Middle frontal gyrus (tissue), 1 donor: ENCODE data around the gene ANKRD39.
"Not testable (repeated sequence)": the region's sequence is repeated elsewhere in the genome, so short reads cannot be mapped to it uniquely, and the experiment has no call there.

ENCODE experiments used
- DNase-seq: peaks from one replicate; pipeline ENCODE4 v3.0.0-alpha.2; 2015; ENCODE audit warnings: low spot score; ENCODE audit errors: extremely low spot score

Gene ANKRD39

GRCh38 chr2:96872591-96873349 is 15.0 kb upstream of the ANKRD39 start:
- DNase-seq = no peak

GRCh38 chr2:96870626-96871255 is 12.9 kb upstream of the ANKRD39 start:
- no peak for DNase-seq

GRCh38 chr2:96869822-96870625 is 12.2 kb upstream of the ANKRD39 start, which contains the start of gene SEMA4C:
TSS of gene SEMA4C (minus strand) at chr2:96870080. CDS start at chr2:96867886, 2,194 bp downstream.
- DNase-seq = no peak

- no peak for DNase-seq
These were observed 11.5 kb upstream of the ANKRD39 start for GRCh38 chr2:96869281-96869821.

GRCh38 chr2:96868555-96869280 is 10.9 kb upstream of the ANKRD39 start:
- DNase-seq = no peak

GRCh38 chr2:96867756-96868554 is 10.1 kb upstream of the ANKRD39 start:
- DNase-seq = no peak

- no peak for DNase-seq
These were observed 9.4 kb upstream of the ANKRD39 start for GRCh38 chr2:96866986-96867755.

GRCh38 chr2:96866586-96866985 is 8.8 kb upstream of the ANKRD39 start:
- DNase-seq = no peak

- DNase-seq = no peak
These were observed 8.3 kb upstream of the ANKRD39 start for GRCh38 chr2:96866149-96866548.

- DNase-seq = no peak
These were observed 7.8 kb upstream of the ANKRD39 start for GRCh38 chr2:96865654-96866053.

- no peak for DNase-seq
These were observed 6.7 kb upstream of the ANKRD39 start for GRCh38 chr2:96864343-96865091.

GRCh38 chr2:96863575-96864342 is 5.9 kb upstream of the ANKRD39 start:
- no peak for DNase-seq

GRCh38 chr2:96863056-96863455 is 5.2 kb upstream of the ANKRD39 start:
- not testable (repeated sequence) for DNase-seq

- DNase-seq = no peak
These were observed 3.3 kb upstream of the ANKRD39 start for GRCh38 chr2:96861074-96861473.

- no peak for DNase-seq
These were observed 2.5 kb upstream of the ANKRD39 start for GRCh38 chr2:96860065-96861029.

- no peak for DNase-seq
These were observed 1.9 kb upstream of the ANKRD39 start for GRCh38 chr2:96859681-96860064.

- DNase-seq = no peak
These were observed 1.4 kb upstream of the ANKRD39 start for GRCh38 chr2:96859099-96859649.
